GM10847 (cell line): Measurements from ENCODE around the gene DES.

Experiments used
- POLR2A ChIP-seq: IDR thresholded peaks from 2 replicates; pipeline ENCODE4 v1.6.1; 2011; ENCODE audit not compliant: insufficient read length; ENCODE audit errors: extremely low read depth

Gene DES

GRCh38 chr2:219466816-219467735 lies 48.9 kb downstream of the DES start:
- TF ChIP-seq POLR2A = no peak

GRCh38 chr2:219467736-219468075 lies 49.5 kb downstream of the DES start:
- no peak for TF ChIP-seq POLR2A

GRCh38 chr2:219468410-219469185 lies 50.4 kb downstream of the DES start:
- no peak for TF ChIP-seq POLR2A

GRCh38 chr2:219469186-219469724 lies 51.1 kb downstream of the DES start:
- TF ChIP-seq POLR2A = no peak

- TF ChIP-seq POLR2A = no peak
Measured at GRCh38 chr2:219470429-219470828, 52.3 kb downstream of the DES start.

- TF ChIP-seq POLR2A = no peak
Measured at GRCh38 chr2:219471476-219472371, 53.5 kb downstream of the DES start.

- no peak for TF ChIP-seq POLR2A
Measured at GRCh38 chr2:219472629-219473187, 54.5 kb downstream of the DES start.

GRCh38 chr2:219473511-219473910 lies 55.3 kb downstream of the DES start:
- TF ChIP-seq POLR2A = no peak

GRCh38 chr2:219474285-219475060 lies 56.3 kb downstream of the DES start:
- TF ChIP-seq POLR2A = no peak

GRCh38 chr2:219475278-219475677 lies 57.1 kb downstream of the DES start:
- TF ChIP-seq POLR2A = no peak

- no peak for TF ChIP-seq POLR2A
Measured at GRCh38 chr2:219475697-219476651, 57.8 kb downstream of the DES start.
